ENCODE measurements around the gene BCL3. TPM values are rescaled to one million over a fixed set of nuclear protein-coding genes. Genes with fewer than 3 reads are reported as not detected.
"Not testable (repeated sequence)": the region's sequence is repeated elsewhere in the genome, so short reads cannot be mapped to it uniquely, and the experiment has no call there.

Gene BCL3
- total RNA-seq, 2 experiments from 2014 or later, result 38.7 to 40.2 TPM

DNA sequence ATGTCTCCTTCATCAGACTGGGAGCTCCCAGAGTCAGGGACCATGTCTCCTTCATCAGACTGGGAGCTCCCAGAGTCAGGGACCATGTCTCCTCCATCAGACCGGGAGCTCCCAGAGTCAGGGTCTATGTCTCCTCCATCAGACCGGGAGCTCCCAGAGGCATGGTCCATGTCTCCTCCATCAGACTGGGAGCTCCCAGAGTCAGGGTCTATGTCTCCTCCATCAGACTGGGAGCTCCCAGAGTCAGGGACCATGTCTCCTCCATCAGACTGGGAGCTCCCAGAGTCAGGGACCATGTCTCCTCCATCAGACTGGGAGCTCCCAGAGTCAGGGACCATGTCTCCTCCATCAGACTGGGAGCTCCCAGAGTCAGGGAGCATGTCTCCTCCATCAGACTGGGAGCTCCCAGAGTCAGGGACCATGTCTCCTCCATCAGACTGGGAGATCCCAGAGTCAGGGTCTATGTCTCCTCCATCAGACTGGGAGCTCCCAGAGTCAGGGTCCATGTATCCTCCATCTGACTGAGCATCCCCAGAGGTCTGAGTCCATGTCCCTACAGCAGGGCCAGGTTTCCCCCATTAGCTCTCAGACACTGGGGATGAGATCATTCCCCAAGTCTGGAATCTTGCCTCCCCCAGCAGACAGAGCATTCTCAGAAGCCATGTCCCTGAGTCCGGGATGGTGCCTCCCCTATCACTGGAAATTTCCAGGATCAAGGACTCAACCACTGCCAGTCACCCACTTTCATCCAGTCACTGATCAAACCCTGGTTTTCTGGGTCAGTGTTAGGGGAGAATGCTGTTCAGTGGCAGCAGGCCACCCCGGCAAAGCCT is 38.9 kb upstream of the BCL3 start:
- not testable (repeated sequence) for H3K4me3 Mint-ChIP-seq; H3K27me3 Mint-ChIP-seq; H3K36me3 Mint-ChIP-seq (ENCODE audit: low read depth); H3K4me1 Mint-ChIP-seq; H3K9me3 Mint-ChIP-seq; DNase-seq; H3K27ac Mint-ChIP-seq
- POLR2A ChIA-PET, result interaction anchor here (0.5 kb wide), 1 partner anchor 136 kb away, joined by 3 read pairs; no protein-coding TSS in a partner anchor
- CTCF ChIA-PET, result interaction anchor here (0.5 to 2.7 kb wide), 6 partner anchors 14 to 1038 kb away, joined by 3 to 13 read pairs (median 3); no protein-coding TSS in a partner anchor

DNA sequence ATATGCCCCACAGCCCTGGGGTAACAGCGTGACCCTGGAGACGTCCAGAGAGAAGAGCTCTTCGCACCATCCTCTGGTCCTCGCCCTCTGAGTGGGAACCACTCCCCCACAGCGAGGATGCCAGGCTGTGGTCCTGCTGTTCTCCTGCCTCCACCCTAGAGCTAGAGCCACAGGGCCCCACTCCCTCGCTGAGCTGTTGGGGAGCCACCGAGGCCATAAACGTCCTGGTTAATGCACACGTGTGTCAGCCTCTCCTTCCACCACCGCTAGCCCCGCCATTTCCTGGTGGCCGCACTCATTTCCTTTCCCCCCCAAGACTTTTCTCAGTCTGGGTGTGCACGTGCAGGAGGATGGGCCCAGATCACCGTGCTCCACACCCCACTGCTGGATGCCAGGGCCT is 38.0 kb upstream of the BCL3 start:
- H3K27ac Mint-ChIP-seq, result no peak overlapping the region
- H3K9me3 Mint-ChIP-seq, result peaks cover 11% of the 10 kb centered on the region
- ChIA-PET CTCF (interaction anchor here (0.5 to 2.7 kb wide), 2 partner anchors 13 to 1037 kb away, joined by 3 to 13 read pairs; no protein-coding TSS in a partner anchor), POLR2A (no interaction called here)
- no peaks in the 10 kb centered on the region for H3K36me3 Mint-ChIP-seq (ENCODE audit: low read depth)
- DNase-seq, result no peak
- peaks cover 3% of the 10 kb centered on the region for H3K27me3 Mint-ChIP-seq
- H3K4me3 Mint-ChIP-seq, result no peak overlapping the region
- no peaks in the 10 kb centered on the region for H3K4me1 Mint-ChIP-seq

DNA sequence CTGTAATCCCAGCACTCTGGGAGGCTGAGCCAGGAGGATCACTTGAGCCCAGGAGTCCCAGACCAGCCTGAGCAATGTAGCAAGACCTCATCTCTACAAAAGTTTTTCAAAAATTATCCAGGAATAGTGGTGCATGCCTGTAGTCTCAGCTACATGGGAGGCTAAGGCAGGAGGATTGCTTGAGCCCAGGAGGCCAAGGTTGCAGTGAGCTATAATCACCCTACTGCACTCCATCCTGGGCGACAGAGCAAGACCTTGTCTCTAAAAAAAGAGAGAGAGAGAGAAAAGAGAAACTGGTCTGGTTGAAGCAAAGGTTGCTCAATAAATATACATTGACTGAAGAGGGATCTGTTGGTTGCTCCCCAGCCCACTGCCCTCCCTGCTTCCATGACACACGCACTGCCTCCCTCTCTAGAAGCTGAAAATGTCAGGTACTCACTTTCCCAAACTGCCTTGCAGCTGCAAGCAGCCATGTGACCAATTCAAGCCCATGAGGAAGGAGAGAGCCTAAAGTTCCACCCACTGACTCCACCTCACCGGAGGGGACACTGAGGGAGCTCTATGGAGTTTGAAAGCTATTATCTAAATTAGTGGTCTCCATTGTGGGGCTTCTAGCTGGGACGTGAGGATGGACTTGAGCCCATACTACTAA is 35.5 kb upstream of the BCL3 start:
- ChIA-PET CTCF (interaction anchor here (0.6 to 4.4 kb wide), 4 partner anchors 10 to 58 kb away, joined by 4 to 24 read pairs (median 6); no protein-coding TSS in a partner anchor), POLR2A (no interaction called here)
- Mint-ChIP-seq H3K4me3 (no peak overlapping the region), H3K27ac (no peak overlapping the region), H3K36me3 (ENCODE audit: low read depth) (no peaks in the 10 kb centered on the region), H3K9me3 (peaks cover 17% of the 10 kb centered on the region), H3K27me3 (peaks cover 3% of the 10 kb centered on the region), H3K4me1 (no peaks in the 10 kb centered on the region)
- DNase-seq, result no peak

DNA sequence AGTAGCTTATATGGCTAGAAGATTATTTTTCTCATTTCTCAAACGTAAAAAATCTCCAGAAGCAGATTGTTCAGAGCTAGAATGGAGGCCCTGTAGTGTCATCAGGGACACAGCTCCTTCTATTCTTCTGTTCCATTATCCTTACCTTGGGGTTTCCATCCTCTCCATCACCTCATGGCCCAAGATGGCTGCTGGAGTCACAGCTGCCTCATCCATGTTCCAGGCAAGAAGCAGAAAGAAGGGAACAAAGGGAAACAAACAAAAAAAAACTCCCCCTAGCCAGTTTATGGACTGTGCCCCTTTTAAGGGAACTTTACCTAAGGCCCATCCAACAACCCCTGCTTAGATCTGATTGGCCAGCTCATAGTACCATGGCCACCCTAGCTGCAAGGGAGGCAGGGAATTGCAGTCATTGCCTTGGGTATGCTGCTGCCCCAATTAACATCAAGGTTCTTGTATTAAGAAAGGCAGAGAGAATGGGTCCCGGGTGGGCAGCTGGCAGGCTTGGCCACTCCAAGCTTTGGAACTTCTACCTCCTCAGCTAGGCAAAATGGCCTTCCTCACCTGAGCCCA is 33.8 kb upstream of the BCL3 start:
- Mint-ChIP-seq H3K27me3 (peaks cover 3% of the 10 kb centered on the region), H3K36me3 (ENCODE audit: low read depth) (no peaks in the 10 kb centered on the region), H3K27ac (no peak overlapping the region), H3K4me1 (no peaks in the 10 kb centered on the region), H3K9me3 (peaks cover 17% of the 10 kb centered on the region), H3K4me3 (no peak overlapping the region)
- ChIA-PET POLR2A (no interaction called here), CTCF (interaction anchor here (0.5 to 4.4 kb wide), 5 partner anchors 8 to 1168 kb away, joined by 3 to 24 read pairs (median 4); partner anchors contain the start of gene NECTIN2)
- no peak for DNase-seq

DNA sequence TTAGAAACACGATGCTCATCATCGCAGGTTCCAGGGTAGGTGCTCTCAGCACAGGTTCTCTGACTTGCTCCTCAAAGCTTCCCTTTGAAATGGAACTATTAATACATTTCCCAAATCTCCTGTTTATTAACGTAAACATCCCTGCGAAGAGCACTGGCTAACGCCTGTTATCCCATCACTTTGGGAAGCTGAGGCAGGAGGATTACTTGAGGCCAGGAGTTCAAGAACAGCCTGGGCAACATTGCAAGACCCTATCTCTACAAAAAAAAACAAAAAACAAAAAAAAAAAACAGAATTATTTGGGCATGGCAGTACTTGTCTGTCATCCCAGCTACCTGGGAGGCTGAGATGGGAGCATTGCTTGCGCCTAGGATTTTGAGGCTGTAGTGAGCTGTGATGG is 30.9 kb upstream of the BCL3 start:
- ChIA-PET CTCF (interaction anchor here (0.6 to 1.4 kb wide), 6 partner anchors 53 to 798 kb away, joined by 3 to 6 read pairs (median 4); no protein-coding TSS in a partner anchor), POLR2A (no interaction called here)
- Mint-ChIP-seq H3K36me3 (ENCODE audit: low read depth) (no peaks in the 10 kb centered on the region), H3K27me3 (no peaks in the 10 kb centered on the region), H3K27ac (no peak overlapping the region), H3K4me3 (no peak overlapping the region), H3K4me1 (peaks cover 14% of the 10 kb centered on the region), H3K9me3 (peaks cover 15% of the 10 kb centered on the region)
- DNase-seq, result no peak

GRCh38 chr19:44718441-44719261 is 29.9 kb upstream of the BCL3 start:
- POLR2A ChIA-PET, result no interaction called here
- no peak for DNase-seq
- H3K9me3 Mint-ChIP-seq, result peaks cover 15% of the 10 kb centered on the region
- no peaks in the 10 kb centered on the region for H3K36me3 Mint-ChIP-seq (ENCODE audit: low read depth)
- CTCF ChIA-PET, result interaction anchor here (0.6 to 7.8 kb wide), 4 partner anchors 14 to 215 kb away, joined by 3 to 222 read pairs (median 4); no protein-coding TSS in a partner anchor
- H3K4me3 Mint-ChIP-seq, result no peak overlapping the region
- H3K4me1 Mint-ChIP-seq, result peaks cover 23% of the 10 kb centered on the region
- H3K27ac Mint-ChIP-seq, result no peak overlapping the region
- no peaks in the 10 kb centered on the region for H3K27me3 Mint-ChIP-seq

DNA sequence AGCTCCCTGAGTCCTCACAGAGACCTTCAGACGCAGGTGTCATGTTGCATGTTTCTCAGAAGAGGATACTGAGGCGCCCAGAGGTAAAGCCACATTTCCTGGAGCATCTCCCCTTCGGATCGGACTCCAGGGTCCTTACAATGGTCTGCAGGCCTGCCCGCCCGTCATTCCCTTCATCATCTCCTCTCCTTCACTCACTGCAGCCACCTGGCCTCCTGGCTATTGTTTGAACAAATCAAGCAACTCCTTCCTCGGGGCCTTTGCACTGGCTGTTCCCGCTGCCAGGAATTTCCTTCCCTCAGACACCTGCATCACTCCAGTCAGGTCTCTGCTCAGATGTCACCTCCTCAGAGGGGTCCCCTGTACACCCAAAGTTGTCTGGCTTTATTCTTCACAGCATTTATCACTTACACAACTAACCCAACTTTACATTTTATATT is 29.2 kb upstream of the BCL3 start:
- H3K27ac Mint-ChIP-seq, result no peak overlapping the region
- no peak for DNase-seq
- no peaks in the 10 kb centered on the region for H3K36me3 Mint-ChIP-seq (ENCODE audit: low read depth)
- H3K4me3 Mint-ChIP-seq, result no peak overlapping the region
- peaks cover 29% of the 10 kb centered on the region for H3K4me1 Mint-ChIP-seq
- POLR2A ChIA-PET, result no interaction called here
- H3K27me3 Mint-ChIP-seq, result no peaks in the 10 kb centered on the region
- H3K9me3 Mint-ChIP-seq, result peaks cover 15% of the 10 kb centered on the region
- CTCF ChIA-PET, result interaction anchor here (1.2 to 7.8 kb wide), 2 partner anchors 15 to 49 kb away, joined by 3 to 222 read pairs; no protein-coding TSS in a partner anchor

DNA sequence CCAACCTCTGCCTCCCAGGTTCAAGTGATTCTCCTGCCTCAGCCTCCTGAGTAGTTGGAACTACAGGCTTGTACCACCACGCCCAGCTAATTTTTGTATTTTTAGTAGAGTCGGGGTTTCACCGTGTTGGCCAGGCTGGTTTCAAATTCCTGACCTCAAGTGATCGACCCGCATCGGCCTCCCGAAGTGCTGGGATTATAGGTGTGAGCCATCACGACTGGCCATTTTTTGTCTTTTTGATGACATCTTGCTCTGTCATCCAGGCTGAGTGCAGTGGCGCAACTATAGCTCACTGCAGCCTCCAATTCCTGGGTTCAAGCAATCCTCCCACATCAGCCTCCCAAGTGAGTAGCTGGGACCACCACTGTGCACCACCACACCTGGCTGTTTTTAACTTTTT is 28.1 kb upstream of the BCL3 start:
- H3K4me3 Mint-ChIP-seq; H3K27ac Mint-ChIP-seq; H3K9me3 Mint-ChIP-seq; H3K27me3 Mint-ChIP-seq; H3K36me3 Mint-ChIP-seq (ENCODE audit: low read depth); POLR2A ChIA-PET; DNase-seq: not testable (repeated sequence)
- CTCF ChIA-PET, result interaction anchor here (7.8 kb wide), 1 partner anchor 48 kb away, joined by 222 read pairs; no protein-coding TSS in a partner anchor
- peaks cover 36% of the 10 kb centered on the region for H3K4me1 Mint-ChIP-seq

DNA sequence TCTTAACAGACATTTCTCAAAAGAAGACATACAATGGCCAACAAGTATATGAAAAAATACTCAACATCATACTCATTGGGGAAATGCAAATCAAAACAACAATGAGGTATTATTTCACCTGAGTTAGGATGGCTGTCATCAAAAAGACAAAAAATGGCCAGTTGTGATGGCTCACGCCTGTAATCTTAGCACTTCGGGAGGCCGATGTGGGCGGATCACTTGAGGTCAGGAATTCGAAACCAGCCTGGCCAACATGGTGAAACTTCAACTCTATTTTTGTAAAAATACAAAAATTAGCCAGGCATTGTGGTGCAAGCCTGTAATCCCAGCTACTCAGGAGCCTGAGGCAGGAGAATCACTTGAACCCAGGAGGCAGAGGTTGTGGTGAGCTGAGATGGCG is 27.6 kb upstream of the BCL3 start:
- DNase-seq, result no peak
- Mint-ChIP-seq H3K4me3 (no peak overlapping the region), H3K27ac (no peak overlapping the region), H3K4me1 (peaks cover 40% of the 10 kb centered on the region), H3K36me3 (ENCODE audit: low read depth) (no peaks in the 10 kb centered on the region), H3K9me3 (peaks cover 2% of the 10 kb centered on the region), H3K27me3 (no peaks in the 10 kb centered on the region)
- ChIA-PET CTCF (interaction anchor here (7.8 kb wide), 1 partner anchor 47 kb away, joined by 222 read pairs; no protein-coding TSS in a partner anchor), POLR2A (no interaction called here)

GRCh38 chr19:44721369-44721768 is 27.1 kb upstream of the BCL3 start:
- H3K36me3 Mint-ChIP-seq (ENCODE audit: low read depth); H3K27ac Mint-ChIP-seq; DNase-seq; H3K27me3 Mint-ChIP-seq; H3K9me3 Mint-ChIP-seq; POLR2A ChIA-PET; H3K4me3 Mint-ChIP-seq: not testable (repeated sequence)
- peaks cover 40% of the 10 kb centered on the region for H3K4me1 Mint-ChIP-seq
- CTCF ChIA-PET, result interaction anchor here (0.6 to 7.8 kb wide), 4 partner anchors 7 to 123 kb away, joined by 3 to 222 read pairs (median 14); no protein-coding TSS in a partner anchor

GRCh38 chr19:44722131-44723121 is 26.1 kb upstream of the BCL3 start:
- Mint-ChIP-seq H3K9me3 (no peaks in the 10 kb centered on the region), H3K27me3 (no peaks in the 10 kb centered on the region), H3K36me3 (ENCODE audit: low read depth) (no peaks in the 10 kb centered on the region), H3K27ac (no peak overlapping the region), H3K4me1 (peaks cover 40% of the 10 kb centered on the region), H3K4me3 (no peak overlapping the region)
- POLR2A ChIA-PET, result interaction anchor here (0.8 kb wide), 1 partner anchor 48 kb away, joined by 3 read pairs; no protein-coding TSS in a partner anchor
- DNase-seq, result no peak
- CTCF ChIA-PET, result interaction anchor here (0.6 to 7.8 kb wide), 17 partner anchors 8 to 312 kb away, joined by 3 to 222 read pairs (median 5); partner anchors contain the start of gene NECTIN2

Data from activated CD4-positive, alpha-beta T cell treated with anti-CD3 and anti-CD28 coated beads, Interleukin-2, amount 10 ng/mL, durations not matched to agents 7 days and 5 days (primary cell).